GM12874 (cell line): Measurements from ENCODE around the gene HDDC2.

Experiments used
- TF ChIP-seq, protein P1 (sequence below): IDR thresholded peaks from 2 replicates; pipeline ENCODE4 v1.5.1; 2011; ENCODE audit warnings: low read depth, mild to moderate bottlenecking, control low read depth, low read length, moderate library complexity; ENCODE audit not compliant: insufficient read depth

Gene HDDC2

DNA sequence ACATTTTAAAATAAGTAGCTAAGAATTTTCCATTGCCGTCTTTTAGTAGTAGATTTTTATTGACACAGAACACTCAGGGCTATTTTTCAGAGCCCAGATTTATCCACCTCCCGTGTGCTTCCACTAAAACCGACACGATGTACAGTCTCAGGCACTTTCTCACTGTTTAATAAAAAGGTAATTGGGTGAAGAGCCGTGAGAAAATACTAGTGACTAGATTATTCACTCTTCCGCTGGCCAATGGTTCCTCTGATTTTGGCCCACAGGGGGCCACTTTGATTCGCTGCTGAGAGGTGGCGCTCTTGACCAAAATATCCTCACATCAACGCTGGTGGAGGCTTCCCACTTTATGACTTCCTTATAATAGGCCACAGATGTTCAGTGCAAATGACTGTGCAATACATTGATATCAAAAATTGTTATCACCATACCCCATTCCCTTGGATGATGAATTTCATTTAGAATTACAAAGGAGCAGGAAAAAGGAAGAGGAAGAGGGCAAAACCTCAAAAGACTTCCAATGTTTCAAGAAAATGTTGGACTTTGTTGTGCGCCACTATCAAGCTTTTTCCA is 12.3 kb upstream of the HDDC2 start:
- TF ChIP-seq, protein P1, sequence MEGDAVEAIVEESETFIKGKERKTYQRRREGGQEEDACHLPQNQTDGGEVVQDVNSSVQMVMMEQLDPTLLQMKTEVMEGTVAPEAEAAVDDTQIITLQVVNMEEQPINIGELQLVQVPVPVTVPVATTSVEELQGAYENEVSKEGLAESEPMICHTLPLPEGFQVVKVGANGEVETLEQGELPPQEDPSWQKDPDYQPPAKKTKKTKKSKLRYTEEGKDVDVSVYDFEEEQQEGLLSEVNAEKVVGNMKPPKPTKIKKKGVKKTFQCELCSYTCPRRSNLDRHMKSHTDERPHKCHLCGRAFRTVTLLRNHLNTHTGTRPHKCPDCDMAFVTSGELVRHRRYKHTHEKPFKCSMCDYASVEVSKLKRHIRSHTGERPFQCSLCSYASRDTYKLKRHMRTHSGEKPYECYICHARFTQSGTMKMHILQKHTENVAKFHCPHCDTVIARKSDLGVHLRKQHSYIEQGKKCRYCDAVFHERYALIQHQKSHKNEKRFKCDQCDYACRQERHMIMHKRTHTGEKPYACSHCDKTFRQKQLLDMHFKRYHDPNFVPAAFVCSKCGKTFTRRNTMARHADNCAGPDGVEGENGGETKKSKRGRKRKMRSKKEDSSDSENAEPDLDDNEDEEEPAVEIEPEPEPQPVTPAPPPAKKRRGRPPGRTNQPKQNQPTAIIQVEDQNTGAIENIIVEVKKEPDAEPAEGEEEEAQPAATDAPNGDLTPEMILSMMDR: peak; percentile 74

DNA sequence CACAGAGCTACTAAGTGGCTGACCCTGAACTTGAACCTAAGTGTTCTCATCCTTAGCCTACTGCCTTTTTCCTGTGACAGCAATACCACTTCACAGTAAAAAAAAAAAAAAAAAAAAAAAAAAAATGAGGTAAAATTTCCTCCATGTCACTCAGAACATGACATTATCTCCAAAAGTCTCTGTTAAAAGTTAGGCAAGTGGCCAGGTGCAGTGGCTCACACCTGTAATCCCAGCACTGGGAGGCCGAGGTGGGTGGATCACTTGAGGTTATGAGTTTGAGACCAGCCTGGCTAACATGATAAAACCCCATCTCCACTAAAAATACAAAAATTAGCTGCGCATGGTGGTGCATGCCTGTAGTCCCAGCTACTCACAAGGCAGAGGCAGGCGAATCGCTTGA is 11.2 kb upstream of the HDDC2 start:
- TF ChIP-seq, protein P1: no peak

DNA sequence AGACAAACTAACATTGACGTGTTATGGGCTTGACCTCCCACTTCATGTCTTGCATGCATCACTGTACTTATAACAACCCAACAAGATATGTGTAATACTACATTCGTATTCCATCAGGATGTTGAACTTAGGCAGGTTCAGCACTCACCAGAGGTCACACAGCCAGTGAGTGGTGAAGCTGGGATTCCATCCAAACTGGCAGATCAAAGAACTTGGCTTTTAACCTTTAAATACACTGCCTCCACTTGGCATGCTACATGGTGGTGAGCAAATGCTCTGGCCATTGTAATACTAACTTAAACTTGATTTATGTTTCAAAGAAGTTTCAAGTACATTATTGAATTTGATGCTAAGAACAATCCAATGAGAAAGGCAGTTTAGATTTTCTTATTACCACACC is 10.7 kb upstream of the HDDC2 start:
- TF ChIP-seq, protein P1: no peak

DNA sequence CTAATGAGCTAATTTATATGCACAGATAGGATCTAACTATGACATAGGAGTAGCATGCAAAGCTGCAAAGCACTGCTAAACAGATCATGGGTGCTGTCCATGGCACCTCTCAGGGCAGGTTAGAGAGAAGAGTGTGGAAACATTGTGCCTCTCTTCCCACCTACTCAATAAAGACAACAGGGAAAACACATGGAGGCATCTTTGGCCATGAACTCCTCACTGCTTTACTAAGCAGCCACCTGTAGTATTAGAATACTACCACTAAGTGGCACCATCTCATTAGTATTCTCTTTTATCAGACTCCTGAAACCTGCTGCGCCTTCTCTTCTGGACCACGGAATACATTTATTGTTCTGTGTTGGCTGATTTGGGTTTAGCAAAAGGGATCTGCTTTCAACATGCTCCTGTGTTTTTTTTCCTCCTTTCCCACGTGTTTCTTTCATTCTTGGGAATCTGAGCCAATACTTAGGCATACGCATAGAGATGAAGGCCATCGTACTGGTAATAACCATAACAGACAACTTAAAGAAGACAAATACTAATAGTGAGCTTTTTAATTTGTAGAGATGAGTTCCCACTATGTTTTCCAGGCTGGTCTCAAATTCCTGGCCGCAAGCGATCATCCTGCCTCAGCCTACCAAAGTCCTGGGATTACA is 9.4 kb upstream of the HDDC2 start:
- TF ChIP-seq, protein P1: peak; percentile 65

DNA sequence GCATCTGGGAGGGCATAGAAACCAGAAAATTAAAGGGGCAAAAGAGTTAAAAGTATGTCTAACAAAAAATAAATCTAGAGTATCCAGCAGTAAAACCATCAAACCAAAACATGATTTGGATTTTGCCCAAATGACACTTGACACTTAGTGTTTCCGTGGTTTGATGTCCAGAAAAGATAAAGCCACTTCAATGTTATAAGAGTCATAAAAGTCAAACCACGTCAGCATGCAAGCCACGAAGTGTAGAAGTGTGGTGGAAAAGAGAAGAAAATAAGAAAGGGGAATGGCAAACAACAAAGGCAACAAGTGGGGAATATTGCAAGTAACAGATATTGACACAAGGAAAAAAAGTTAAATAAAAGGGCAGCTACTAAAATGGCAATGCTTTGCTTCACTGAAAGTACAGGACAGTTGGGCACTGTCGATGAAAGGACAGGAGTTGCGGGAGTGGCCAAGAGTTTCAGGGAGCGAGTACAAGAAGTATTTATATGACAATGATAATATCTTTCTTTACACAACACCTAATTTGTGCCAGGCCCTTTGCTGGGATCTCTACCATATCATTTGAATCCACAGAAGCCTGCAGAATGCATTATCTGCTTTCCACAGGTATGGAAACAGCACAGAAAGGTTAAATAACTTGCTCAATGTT is 6.3 kb upstream of the HDDC2 start:
- TF ChIP-seq, protein P1: no peak

DNA sequence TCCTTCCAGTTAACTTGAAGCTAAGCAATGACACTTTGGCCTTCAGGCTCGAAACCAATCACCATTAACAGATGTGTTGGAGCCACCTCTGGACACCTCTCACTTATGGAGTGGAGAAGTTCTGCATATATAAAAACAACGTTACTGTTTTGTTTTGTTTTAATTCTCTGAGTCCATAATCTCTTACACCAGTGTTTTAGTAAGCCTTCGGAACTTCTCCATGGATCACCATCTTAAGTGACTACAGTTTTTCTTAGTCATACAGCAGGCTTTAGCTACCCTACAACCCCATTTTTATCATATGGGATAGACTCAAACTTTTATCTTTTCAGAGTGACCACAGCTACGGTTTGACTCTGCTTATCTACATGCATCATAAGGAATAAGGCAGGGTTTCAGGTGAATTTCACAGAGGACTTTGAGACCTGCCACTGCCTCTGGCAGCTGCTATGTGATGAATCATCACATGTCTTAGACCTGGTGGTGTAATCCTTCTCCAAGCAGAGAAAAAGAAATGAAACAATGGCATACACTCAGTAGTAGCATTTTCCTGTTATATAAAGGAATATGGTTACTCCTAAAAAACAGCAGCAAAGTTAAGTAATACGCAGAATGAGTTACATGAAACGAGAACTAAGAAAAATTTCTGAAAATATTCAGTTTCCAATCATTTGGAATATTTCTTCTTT is 5.5 kb upstream of the HDDC2 start:
- TF ChIP-seq, protein P1: no peak

DNA sequence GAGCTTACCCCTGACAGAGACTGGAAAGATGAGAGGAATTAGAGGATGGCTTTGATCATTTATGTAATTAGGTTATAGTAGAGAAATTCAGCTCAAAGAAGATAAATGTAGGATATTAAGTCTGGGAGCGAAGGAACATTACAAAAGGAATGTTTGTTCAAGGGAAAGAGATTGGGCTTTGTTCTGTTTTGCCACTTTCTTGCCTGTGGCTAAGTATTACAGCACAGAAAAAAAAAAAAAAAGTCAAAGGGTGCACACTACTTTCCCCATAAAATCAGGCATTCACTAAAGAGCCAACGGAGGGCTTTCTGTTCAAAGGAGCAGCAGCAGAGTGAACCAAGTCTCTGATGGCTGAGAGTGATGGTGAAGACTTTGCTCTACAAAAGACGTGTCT is 5.0 kb upstream of the HDDC2 start:
- TF ChIP-seq, protein P1: no peak
